ENCODE measurements around the gene ARHGEF9.
"Not testable (repeated sequence)": the region's sequence is repeated elsewhere in the genome, so short reads cannot be mapped to it uniquely, and the experiment has no call there.

Gene ARHGEF9

DNA sequence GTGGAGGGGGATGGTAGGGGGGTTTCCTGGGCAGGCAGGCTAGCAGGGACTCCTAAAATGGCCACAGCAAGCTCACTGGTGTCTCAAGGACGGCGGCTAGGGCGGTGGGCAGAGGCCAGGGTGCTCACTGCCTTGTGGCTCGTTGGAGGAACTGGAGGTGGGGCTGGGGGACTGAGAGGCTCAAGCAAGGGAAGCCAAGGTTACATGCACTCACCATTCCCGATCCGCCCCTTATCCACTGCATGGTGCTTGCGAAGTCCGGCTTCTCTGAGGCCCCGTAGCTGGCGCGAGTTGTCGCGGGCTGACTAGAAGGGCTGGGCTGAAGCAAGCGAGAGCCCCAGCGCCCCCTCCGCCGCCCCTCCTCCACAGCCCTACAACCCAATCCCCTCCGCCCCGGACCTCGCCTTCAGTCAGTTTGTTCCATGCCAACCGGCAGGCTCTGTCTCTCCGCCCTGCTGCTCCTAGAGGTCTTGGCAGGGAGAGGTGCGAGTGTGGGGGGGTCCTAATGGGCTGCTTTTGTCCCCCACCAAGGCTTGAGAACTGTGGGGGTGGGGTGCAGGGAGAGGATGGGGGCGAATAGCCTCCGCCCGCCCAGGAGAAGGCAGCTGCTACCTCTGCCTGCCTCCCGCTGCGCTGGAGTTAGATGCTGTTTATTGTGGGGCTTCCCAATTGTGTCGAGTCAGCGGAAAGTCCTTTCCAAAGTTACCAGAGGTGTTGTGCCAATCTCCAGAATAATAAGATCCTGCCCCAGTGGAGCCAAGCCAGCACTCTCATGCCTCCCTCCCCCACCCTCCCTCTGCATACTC lies at the start of gene ARHGEF9:
Gene ARHGEF9 (minus strand): TSS at position 313 of the 806 bp plus-strand sequence. CDS start 69 bp downstream, at position 244.
- peak; percentile 69 for DNase-seq

DNA sequence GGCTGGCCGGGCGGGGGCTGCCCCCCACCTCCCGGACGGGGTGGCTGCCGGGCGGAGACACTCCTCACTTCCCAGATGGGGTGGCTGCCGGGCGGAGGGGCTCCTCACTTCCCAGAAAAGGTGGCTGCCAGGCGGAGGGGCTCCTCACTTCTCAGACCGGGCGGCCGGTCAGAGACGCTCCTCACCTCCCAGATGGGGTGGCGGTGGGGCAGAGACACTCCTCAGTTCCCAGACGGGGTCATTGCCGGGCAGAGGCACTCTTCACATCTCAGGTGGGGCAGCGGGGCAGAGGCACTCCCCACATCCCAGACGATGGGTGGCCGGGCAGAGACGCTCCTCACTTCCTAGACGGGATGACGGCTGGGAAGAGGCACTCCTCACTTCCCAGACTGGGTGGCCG lies 40.4 kb upstream of the ARHGEF9 start:
- DNase-seq = not testable (repeated sequence)

DNA sequence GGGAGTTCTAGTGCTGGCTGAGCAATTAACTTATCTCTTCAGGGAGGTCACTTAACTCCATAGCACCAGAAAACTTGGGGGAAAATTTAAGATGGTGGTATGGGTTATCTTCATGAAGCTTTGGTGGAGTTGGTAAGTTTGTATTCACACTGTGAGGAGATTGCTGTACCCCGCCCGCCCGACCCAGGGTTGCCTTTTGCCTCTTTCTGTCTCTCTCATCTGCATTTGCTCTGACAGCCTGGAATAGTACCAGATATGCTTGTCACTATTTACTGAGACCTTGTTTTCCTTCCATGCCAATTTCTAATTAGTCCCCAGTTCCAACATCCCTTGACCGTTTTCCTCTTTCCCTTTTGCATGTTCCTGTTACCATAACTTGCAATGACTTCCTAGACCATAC lies 33.1 kb upstream of the ARHGEF9 start:
- DNase-seq = no peak

- no peak for DNase-seq
These were observed 32.7 kb upstream of the ARHGEF9 start for GRCh38 chrX:63817696-63818095.

GRCh38 chrX:63812823-63813222 lies 27.8 kb upstream of the ARHGEF9 start:
- no peak for DNase-seq

GRCh38 chrX:63810746-63811145 lies 25.7 kb upstream of the ARHGEF9 start:
- DNase-seq = no peak

- no peak for DNase-seq
These were observed 24.2 kb upstream of the ARHGEF9 start for GRCh38 chrX:63809173-63809572.

GRCh38 chrX:63795406-63795805 lies 10.4 kb upstream of the ARHGEF9 start:
- DNase-seq = not testable (repeated sequence)

- DNase-seq = no peak
These were observed 660 bp upstream of the ARHGEF9 start for GRCh38 chrX:63785708-63786040.

DNA sequence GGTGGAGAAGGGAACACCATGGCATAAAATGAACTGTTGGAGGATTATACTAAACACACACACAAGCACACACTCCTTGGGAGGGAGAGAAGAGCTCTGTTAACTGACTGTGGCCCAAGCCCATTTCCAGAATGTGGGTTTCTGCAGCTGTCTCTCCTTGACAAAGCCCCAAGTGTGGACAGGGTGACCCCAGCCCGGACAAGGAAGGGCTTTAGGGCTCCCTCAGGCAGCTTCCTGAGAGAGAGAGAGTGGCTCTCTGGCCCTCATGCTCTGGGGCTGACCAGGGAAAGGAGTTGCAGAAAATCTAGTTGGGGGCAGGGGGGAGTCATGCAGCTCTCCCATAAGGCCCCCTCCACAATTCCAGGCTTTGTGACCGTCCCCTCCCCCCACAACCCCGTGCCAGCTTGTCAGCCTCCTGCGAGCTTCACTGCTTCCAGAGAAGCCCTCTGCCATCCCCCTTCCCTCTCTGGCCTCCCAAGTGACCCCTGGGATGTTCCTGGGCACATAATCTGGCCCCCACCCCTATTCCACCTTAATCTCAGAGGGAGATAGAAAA lies 590 bp downstream of the ARHGEF9 start:
- DNase-seq = no peak

DNA sequence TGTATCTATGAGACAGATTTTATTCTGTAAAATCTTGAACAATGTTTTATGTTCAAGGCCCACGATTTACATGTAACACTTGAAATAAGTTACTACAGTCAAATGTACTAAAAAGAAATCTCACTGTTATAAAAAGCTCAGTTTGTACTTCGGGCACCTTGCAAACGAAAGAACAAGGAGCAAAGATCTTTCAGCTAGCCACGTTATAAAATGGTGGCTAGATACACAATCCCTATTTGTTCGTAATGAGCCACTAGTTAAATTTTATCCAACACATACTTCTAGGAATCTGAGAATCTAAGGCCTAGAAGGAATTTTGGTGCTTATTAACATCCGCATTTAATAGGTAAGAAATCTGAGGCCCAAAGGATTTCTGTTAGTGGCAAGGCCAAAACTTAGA lies 2.5 kb downstream of the ARHGEF9 start:
- DNase-seq = no peak

GRCh38 chrX:63768760-63769159 lies 16.3 kb downstream of the ARHGEF9 start:
- DNase-seq = no peak

- no peak for DNase-seq
These were observed 19.3 kb downstream of the ARHGEF9 start for GRCh38 chrX:63765712-63766111.

GRCh38 chrX:63764946-63765345 lies 20.1 kb downstream of the ARHGEF9 start:
- DNase-seq = no peak

- DNase-seq = no peak
These were observed 23.4 kb downstream of the ARHGEF9 start for GRCh38 chrX:63761639-63762038.

DNA sequence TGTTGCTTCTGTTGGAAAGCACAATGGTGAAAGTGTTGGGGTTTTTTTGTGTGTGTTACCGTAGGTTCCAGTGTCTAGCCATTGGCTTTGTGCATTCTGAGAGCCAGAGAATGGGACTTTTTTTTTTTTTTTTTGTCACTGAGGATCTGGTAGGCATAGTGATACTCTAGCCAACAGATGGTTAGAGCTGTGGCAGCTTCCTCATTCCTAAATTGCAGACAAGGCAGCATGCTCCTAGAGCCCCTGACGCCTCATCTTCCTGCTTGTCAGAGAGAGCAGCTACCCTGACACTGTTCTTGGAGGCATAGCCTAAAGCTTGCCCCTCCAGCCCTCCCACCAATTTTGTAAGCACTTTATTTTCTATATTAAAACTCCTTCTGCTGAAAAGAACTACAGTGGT lies 27.0 kb downstream of the ARHGEF9 start:
- no peak for DNase-seq

DNA sequence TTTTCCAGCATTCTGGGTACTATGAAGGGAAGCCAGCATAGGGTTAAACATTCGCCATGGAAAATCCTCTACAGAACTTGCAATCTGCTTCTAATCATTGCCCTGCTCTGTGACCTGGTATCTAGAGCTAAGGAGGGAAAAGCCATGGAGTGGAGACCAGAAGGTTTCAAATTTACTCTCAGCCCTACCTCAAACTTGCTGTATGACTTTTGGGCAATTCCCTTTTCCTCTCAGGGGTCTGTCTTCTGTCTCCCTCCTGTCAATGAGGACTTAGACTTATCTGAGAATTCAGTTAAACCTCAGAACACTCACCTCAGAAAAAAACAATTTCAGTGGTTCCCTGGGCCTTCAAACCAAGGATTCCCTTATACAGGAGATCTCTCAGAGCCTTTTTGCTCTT lies 29.1 kb downstream of the ARHGEF9 start:
- no peak for DNase-seq

DNA sequence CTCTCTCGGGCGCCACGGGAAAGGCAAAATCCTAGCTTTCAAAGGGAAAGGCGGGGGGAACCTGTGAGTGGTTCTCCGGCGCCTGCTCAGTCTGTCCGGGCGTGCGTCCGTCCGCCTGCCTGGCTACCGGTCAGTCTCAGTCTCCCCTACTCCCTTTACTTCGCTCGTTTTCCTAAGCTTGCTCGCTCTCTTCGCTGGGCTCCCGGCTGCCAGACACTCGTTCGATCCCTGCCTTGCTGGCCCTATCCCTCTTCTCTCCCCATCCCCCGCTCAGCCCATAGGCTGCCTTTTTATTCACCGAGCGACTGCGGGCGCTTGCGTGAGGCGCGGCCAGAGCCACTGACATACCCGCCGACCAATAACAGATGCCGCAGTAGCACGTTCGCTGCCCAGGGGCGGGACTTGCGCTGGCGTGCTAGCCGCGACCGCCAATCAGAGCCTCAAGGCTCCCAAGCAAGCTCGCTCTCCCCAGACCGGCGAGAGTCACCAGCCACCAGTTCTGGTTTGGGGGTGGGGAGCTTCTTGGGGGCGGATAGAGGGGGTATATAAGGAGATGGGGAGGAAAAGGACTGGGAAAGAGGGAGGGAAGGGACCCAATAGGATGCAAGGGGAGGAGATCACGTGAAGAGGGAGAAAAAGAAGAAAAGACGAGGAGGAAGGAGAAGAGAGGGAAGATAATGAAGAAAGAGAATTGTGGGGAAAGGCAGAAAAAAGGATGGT lies 30.0 kb downstream of the ARHGEF9 start:
- DNase-seq = peak; percentile 94

DNA sequence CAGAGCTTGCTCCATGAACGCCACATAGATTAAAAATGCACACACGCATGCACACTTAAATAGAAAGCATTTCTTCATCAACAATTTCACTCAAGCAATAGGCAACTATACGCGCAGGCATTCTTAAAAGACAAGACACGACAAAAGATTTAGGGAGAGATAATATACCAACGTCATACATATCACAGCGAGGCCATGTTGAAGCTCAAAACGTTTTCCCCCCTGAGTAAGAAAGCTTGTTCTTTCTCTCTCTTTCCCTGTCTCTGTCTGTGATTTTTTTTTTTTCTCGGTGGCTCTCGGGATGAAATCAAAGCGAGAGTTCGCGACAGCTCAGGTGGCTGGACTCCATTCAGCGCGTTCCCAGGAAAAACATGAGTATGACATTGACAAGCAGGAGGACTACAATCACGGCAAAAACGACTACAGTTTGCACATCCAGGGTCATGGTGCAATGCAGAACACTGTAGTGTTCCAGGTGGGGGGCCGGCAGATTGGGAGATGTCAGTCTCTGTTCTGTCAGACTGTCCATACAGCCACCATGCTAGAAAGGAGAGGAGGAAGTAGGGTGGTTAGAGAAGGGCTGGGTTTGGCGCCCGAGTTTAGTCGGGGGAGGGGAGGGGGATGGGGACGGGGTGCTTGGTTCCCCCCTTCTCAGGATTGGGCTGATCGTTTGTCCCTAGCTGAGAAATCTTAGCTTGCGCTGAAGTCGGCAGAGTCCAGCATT lies 30.7 kb downstream of the ARHGEF9 start:
- DNase-seq = no peak

GRCh38 chrX:63751481-63751880 lies 33.5 kb downstream of the ARHGEF9 start:
- DNase-seq = no peak

DNA sequence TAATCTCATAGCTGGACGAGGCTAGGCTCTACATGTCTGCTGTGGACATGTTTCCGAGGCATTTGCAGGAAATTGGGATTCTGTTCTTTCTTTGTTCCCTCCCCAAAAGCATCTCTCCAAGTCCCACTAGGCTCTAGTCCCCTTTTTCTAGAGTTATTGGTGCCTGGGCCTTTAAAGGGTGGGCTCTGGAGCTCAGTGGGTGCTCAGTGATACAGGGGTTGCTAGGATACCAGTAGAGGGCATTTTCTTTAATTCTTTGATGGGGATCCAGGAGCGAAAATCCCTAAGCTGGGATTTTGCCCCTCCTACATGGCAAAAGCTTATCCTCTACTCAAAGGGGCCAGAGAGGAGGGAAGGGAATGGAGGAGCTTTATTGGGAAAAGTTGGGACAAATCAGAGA lies 34.2 kb downstream of the ARHGEF9 start:
- no peak for DNase-seq

GRCh38 chrX:63747331-63747730 lies 37.7 kb downstream of the ARHGEF9 start:
- DNase-seq = no peak

- no peak for DNase-seq
These were observed 38.3 kb downstream of the ARHGEF9 start for GRCh38 chrX:63746715-63747114.
